Measurements from ENCODE around the gene EFCAB14. TPM values are rescaled to one million over a fixed set of nuclear protein-coding genes. Genes with fewer than 3 reads are reported as not detected.

Gene EFCAB14
- total and polyA plus RNA-seq, 2 of the 8 experiments (the other 6 are each of a cell fraction or from before 2014, with no cell fraction given), result 19.4 to 40.4 TPM

DNA sequence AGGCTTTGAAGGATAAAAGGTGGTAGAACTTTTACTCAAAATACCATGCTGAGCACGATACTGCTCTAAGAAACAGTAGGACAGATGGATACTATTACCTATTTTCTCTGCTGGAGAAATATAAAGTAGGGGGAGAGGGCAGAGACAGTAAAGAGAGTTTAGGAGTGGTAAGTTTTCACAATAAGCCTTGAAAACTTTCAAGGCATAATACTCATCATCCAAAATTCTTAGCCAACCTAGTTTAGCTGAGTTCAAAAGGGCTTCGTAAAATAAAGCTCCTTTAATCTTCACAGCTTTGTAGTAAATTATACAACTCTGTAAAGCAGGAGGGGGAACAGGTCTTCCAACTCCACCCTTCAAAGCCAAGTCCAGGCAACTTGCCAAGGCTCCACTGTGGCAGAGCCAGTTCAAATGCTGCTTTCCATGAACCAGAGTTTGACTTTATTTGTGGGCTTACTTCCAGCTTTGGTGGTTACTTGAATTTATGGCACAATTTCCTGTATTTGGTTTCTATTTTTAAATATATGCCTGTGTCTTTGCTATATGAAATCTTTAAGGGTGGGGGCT lies 31.7 kb downstream of the EFCAB14 start (continued):
- no peak for TF ChIP-seq EGR1 (IDR thresholded peaks at IDR 0.05; ENCODE audit: borderline replicate concordance, low read depth, low read length)
- TF ChIP-seq CEBPB (IDR thresholded peaks at IDR 0.05; ENCODE audit: low read depth, low read length), result no peak
- no peak for TF ChIP-seq CHD1 (IDR thresholded peaks at IDR 0.05; ENCODE audit: low read depth, low read length)
- TF ChIP-seq POU5F1 (IDR thresholded peaks at IDR 0.05; ENCODE audit: low read depth, low read length), result no peak
- no peak for TF ChIP-seq SRF (IDR thresholded peaks at IDR 0.05; ENCODE audit: low read depth, low read length)
- no peak for TF ChIP-seq RBBP5 (IDR thresholded peaks at IDR 0.05; ENCODE audit: borderline replicate concordance, low read depth, low read length)
- TF ChIP-seq JUND (IDR thresholded peaks at IDR 0.05; ENCODE audit: low read length), result no peak
- no peak for TF ChIP-seq ASH2L (IDR thresholded peaks at IDR 0.05; ENCODE audit: low read length)
- no peak for TF ChIP-seq BACH1 (IDR thresholded peaks at IDR 0.05; ENCODE audit: low read length)
